Liver (tissue), 9 donors: Measurements from ENCODE around the gene KNCN. TPM values are rescaled to one million over a fixed set of nuclear protein-coding genes. Genes with fewer than 3 reads are reported as not detected.

ENCODE experiments used
- DNase-seq: peaks from one replicate; pipeline ENCODE4 v3.0.0-alpha.2; 2017; ENCODE audit warnings: low spot score
- H3K27ac ChIP-seq, 2 donors: one replicate each; pipeline ENCODE4 v1.7.0; 2013; ENCODE audit warnings: inconsistent platforms in 2 of 2, low read length in 2 of 2, control low read depth in 1 of 2, low read depth in 1 of 2, mild to moderate bottlenecking in 1 of 2
- H3K27me3 ChIP-seq, 4 donors: one replicate each; pipeline versions ENCODE4 v1.6.1 to v1.7.0; 2013; ENCODE audit warnings: low read length in 3 of 4, inconsistent platforms in 1 of 4, mild to moderate bottlenecking in 1 of 4, moderate library complexity in 1 of 4; ENCODE audit not compliant: control insufficient read depth in 4 of 4, insufficient read depth in 4 of 4
- H3K36me3 ChIP-seq, 4 donors: one replicate each; pipeline versions ENCODE4 v1.6.1 to v1.7.0; 2013; ENCODE audit warnings: low read length in 3 of 4, mild to moderate bottlenecking in 3 of 4, low read depth in 1 of 4, moderate library complexity in 1 of 4; ENCODE audit not compliant: control insufficient read depth in 4 of 4, insufficient read depth in 3 of 4
- H3K4me1 ChIP-seq, 4 donors: one replicate each; pipeline versions ENCODE4 v1.6.1 to v1.7.0; 2013; ENCODE audit warnings: low read length in 3 of 4, mild to moderate bottlenecking in 3 of 4, moderate library complexity in 1 of 4; ENCODE audit not compliant: control insufficient read depth in 4 of 4, insufficient read depth in 4 of 4
- H3K4me3 ChIP-seq, 3 donors: one replicate each; pipeline versions ENCODE4 v1.6.1 to v1.7.0; 2013; ENCODE audit warnings: low read length in 3 of 3, control low read depth in 1 of 3, low read depth in 1 of 3, mild to moderate bottlenecking in 1 of 3
- H3K9ac ChIP-seq, 2 donors: one replicate each; pipeline ENCODE4 v1.7.0; 2013; ENCODE audit warnings: low read length in 2 of 2, mild to moderate bottlenecking in 2 of 2, moderate library complexity in 2 of 2, control low read depth in 1 of 2, low read depth in 1 of 2
- H3K9me3 ChIP-seq, 4 donors: one replicate each; pipeline versions ENCODE4 v1.6.1 to v1.7.0; 2013; ENCODE audit warnings: low read length in 3 of 4; ENCODE audit not compliant: control insufficient read depth in 4 of 4
- ATF3 ChIP-seq: IDR thresholded peaks from 2 replicates; pipeline ENCODE4 v1.6.1; 2016; ENCODE audit warnings: antibody characterized with exemption
- EGR1 ChIP-seq, 2 donors: IDR thresholded peaks; 2 replicates each; pipeline ENCODE4 v1.6.1; 2016 to 2018; ENCODE audit warnings: antibody characterized with exemption in 2 of 2, low read depth in 2 of 2
- FOXA1 ChIP-seq: IDR thresholded peaks from 2 replicates; pipeline ENCODE4 v1.6.1; 2016; ENCODE audit warnings: antibody characterized with exemption
- GABPA ChIP-seq, 2 donors: IDR thresholded peaks in 1 of 2; conservative IDR thresholded peaks in 1 of 2; 2 replicates each; pipeline ENCODE4 v1.6.1; 2016; ENCODE audit warnings: antibody characterized with exemption in 2 of 2, mild to moderate bottlenecking in 1 of 2, moderate library complexity in 1 of 2
- HNF4A ChIP-seq, 2 donors: conservative IDR thresholded peaks; 2 replicates each; pipeline ENCODE4 v1.6.1; 2016; ENCODE audit warnings: antibody characterized with exemption in 2 of 2, mild to moderate bottlenecking in 2 of 2
- HNF4G ChIP-seq: IDR thresholded peaks from 2 replicates; pipeline ENCODE4 v1.6.1; 2016; ENCODE audit warnings: antibody characterized with exemption
- JUND ChIP-seq, 2 donors: IDR thresholded peaks; 2 replicates each; pipeline ENCODE4 v1.6.1; 2016; ENCODE audit warnings: antibody characterized with exemption in 2 of 2
- MAX ChIP-seq: IDR thresholded peaks from 2 replicates; pipeline ENCODE4 v1.6.1; 2016; ENCODE audit warnings: antibody characterized with exemption
- NR2F2 ChIP-seq: IDR thresholded peaks from 2 replicates; pipeline ENCODE4 v1.6.1; 2016; ENCODE audit warnings: antibody characterized with exemption
- RAD21 ChIP-seq, 2 donors: IDR thresholded peaks; 2 replicates each; pipeline ENCODE4 v1.6.1; 2016; ENCODE audit warnings: antibody characterized with exemption in 2 of 2, mild to moderate bottlenecking in 2 of 2
- REST ChIP-seq: IDR thresholded peaks from 2 replicates; pipeline ENCODE4 v1.6.1; 2016; ENCODE audit warnings: antibody characterized with exemption, mild to moderate bottlenecking
- RXRA ChIP-seq, 2 donors: IDR thresholded peaks; 2 replicates each; pipeline ENCODE4 v1.6.1; 2017 to 2018; ENCODE audit warnings: antibody characterized with exemption in 2 of 2, mild to moderate bottlenecking in 1 of 2
- SP1 ChIP-seq: IDR thresholded peaks from 2 replicates; pipeline ENCODE4 v1.6.1; 2018; ENCODE audit warnings: antibody characterized with exemption, mild to moderate bottlenecking
- TAF1 ChIP-seq: conservative IDR thresholded peaks from 2 replicates; pipeline ENCODE4 v1.6.1; 2016; ENCODE audit warnings: antibody characterized with exemption, mild to moderate bottlenecking
- YY1 ChIP-seq: IDR thresholded peaks from 2 replicates; pipeline ENCODE4 v1.6.1; 2016; ENCODE audit warnings: antibody characterized with exemption, mild to moderate bottlenecking
- ZBTB33 ChIP-seq: IDR thresholded peaks from 2 replicates; pipeline ENCODE4 v1.6.1; 2016; ENCODE audit warnings: antibody characterized with exemption
- WGBS: extraction: QIAGEN DNeasy Blood & Tissue Kit; methylation state at CpG from one replicate; pipeline ENCODE4 v1.1.7; 2013; 5-methylcytosine and 5-hydroxymethylcytosine counted together
- polyA plus RNA-seq, 2 donors: library from polyadenylated mRNA; stranded (reverse) in 1 of 2; unstranded in 1 of 2; fragments of 200-250 nt in 1 of 2; fragments of >200 nt in 1 of 2; fragmentation: Nextera tagmentation in 1 of 2; extraction: Ambion mirVana in 1 of 2; gene quantifications; one replicate each; pipeline versions ENCODE4 v1.2.1 to v1.2.3, GENCODE V29; 2013 to 2015
- total RNA-seq, 2 donors: library from RNA; depleted of rRNA; stranded (reverse); fragments of >200 nt; gene quantifications; one replicate each; pipeline ENCODE4 v1.2.3, GENCODE V29; 2014
- donor health status: healthy.
- donor health status: healthy.
- donor health status: healthy.
- donor health status: healthy.
- donor health status: healthy.

Gene KNCN
- total and polyA plus RNA-seq, 4 donors: not detected

GRCh38 chr1:46506470-46507219 lies 44.8 kb downstream of the KNCN start:
- DNase-seq: no peak
- no peak overlapping the region for H3K9ac ChIP-seq
- no peaks in the 10 kb centered on the region for H3K9me3 ChIP-seq
- no peak overlapping the region for H3K27ac ChIP-seq
- H3K27me3 ChIP-seq: no peaks in the 10 kb centered on the region
- H3K4me1 ChIP-seq: no peaks in the 10 kb centered on the region
- no peak overlapping the region for H3K4me3 ChIP-seq
- no peaks in the 10 kb centered on the region for H3K36me3 ChIP-seq
- TF ChIP-seq GABPA (IDR thresholded peaks at IDR 0.05 in 1 of 2, conservative IDR thresholded peaks at IDR 0.05 in 1 of 2): no peak
- TF ChIP-seq RXRA (IDR thresholded peaks at IDR 0.05): no peak
- no peak for TF ChIP-seq MAX
- TF ChIP-seq ATF3: no peak
- no peak for TF ChIP-seq ZBTB33
- no peak for TF ChIP-seq YY1
- 88% methylated on average over 17 of the region's 17 CpGs for WGBS

GRCh38 chr1:46503421-46503820 lies 48.0 kb downstream of the KNCN start:
- 80% methylated on average over 4 of the region's 4 CpGs for WGBS
- Histone ChIP-seq H3K27ac (no peak overlapping the region), H3K27me3 (no peaks in the 10 kb centered on the region), H3K4me3 (no peak overlapping the region), H3K36me3 (no peaks in the 10 kb centered on the region), H3K4me1 (no peaks in the 10 kb centered on the region), H3K9ac (no peak overlapping the region), H3K9me3 (no peaks in the 10 kb centered on the region)
- DNase-seq: no peak
- TF ChIP-seq REST (no peak), TAF1 (no peak), GABPA (IDR thresholded peaks at IDR 0.05 in 1 of 2, conservative IDR thresholded peaks at IDR 0.05 in 1 of 2) (no peak), EGR1 (IDR thresholded peaks at IDR 0.05; ENCODE audit: low read depth in 2 of 2) (no peak), FOXA1 (no peak), RAD21 (IDR thresholded peaks at IDR 0.05) (no peak), JUND (IDR thresholded peaks at IDR 0.05) (no peak), ZBTB33 (no peak), YY1 (no peak), NR2F2 (no peak), MAX (no peak), HNF4A (conservative IDR thresholded peaks at IDR 0.05) (no peak), SP1 (no peak), HNF4G (no peak), RXRA (IDR thresholded peaks at IDR 0.05) (no peak)
